ENCODE data around the gene ENOX1.

ENOX1 gene

GRCh38 chr13:43652760-43653159, 134.0 kb downstream of the ENOX1 start:
- no peak overlapping the region for H3K4me3 ChIP-seq (ENCODE audit: extremely low read depth, insufficient read depth, low read length, poor library complexity, severe bottlenecking)
- WGBS, 2 experiments (ENCODE audit: insufficient coverage in 2 of 2), result 89% methylated on average over 3 of the region's 3 CpGs
- H3K36me3 ChIP-seq (ENCODE audit: control insufficient read depth, insufficient read depth, low read length), result no peaks in the 10 kb centered on the region
- H3K4me1 ChIP-seq (ENCODE audit: control insufficient read depth, insufficient read depth, low read length, poor library complexity, severe bottlenecking), result no peaks in the 10 kb centered on the region
- no peaks in the 10 kb centered on the region for H3K9me3 ChIP-seq (ENCODE audit: control insufficient read depth, low read length)
- no peak overlapping the region for H3K27ac ChIP-seq (ENCODE audit: low read depth, low read length, severe bottlenecking)

GRCh38 chr13:43650882-43651281, 135.9 kb downstream of the ENOX1 start:
- 95 to 96% methylated on average over 2 to 4 of the region's 4 CpGs for WGBS, 2 experiments (ENCODE audit: insufficient coverage in 2 of 2)
- Histone ChIP-seq H3K4me3 (ENCODE audit: extremely low read depth, insufficient read depth, low read length, poor library complexity, severe bottlenecking) (no peak overlapping the region), H3K4me1 (ENCODE audit: control insufficient read depth, insufficient read depth, low read length, poor library complexity, severe bottlenecking) (no peaks in the 10 kb centered on the region), H3K9me3 (ENCODE audit: control insufficient read depth, low read length) (peaks cover 3% of the 10 kb centered on the region), H3K36me3 (ENCODE audit: control insufficient read depth, insufficient read depth, low read length) (no peaks in the 10 kb centered on the region), H3K27ac (ENCODE audit: low read depth, low read length, severe bottlenecking) (no peak overlapping the region)

GRCh38 chr13:43648733-43649132, 138.0 kb downstream of the ENOX1 start:
- Histone ChIP-seq H3K36me3 (ENCODE audit: control insufficient read depth, insufficient read depth, low read length) (no peaks in the 10 kb centered on the region), H3K4me3 (ENCODE audit: extremely low read depth, insufficient read depth, low read length, poor library complexity, severe bottlenecking) (no peak overlapping the region), H3K4me1 (ENCODE audit: control insufficient read depth, insufficient read depth, low read length, poor library complexity, severe bottlenecking) (no peaks in the 10 kb centered on the region), H3K27ac (ENCODE audit: low read depth, low read length, severe bottlenecking) (no peak overlapping the region), H3K9me3 (ENCODE audit: control insufficient read depth, low read length) (peaks cover 5% of the 10 kb centered on the region)
- WGBS, 2 experiments (ENCODE audit: insufficient coverage in 2 of 2), result 100% methylated on average over 2 of the region's 5 CpGs

GRCh38 chr13:43647471-43647870, 139.3 kb downstream of the ENOX1 start:
- Histone ChIP-seq H3K27ac (ENCODE audit: low read depth, low read length, severe bottlenecking) (no peak overlapping the region), H3K36me3 (ENCODE audit: control insufficient read depth, insufficient read depth, low read length) (no peaks in the 10 kb centered on the region), H3K4me3 (ENCODE audit: extremely low read depth, insufficient read depth, low read length, poor library complexity, severe bottlenecking) (no peak overlapping the region), H3K9me3 (ENCODE audit: control insufficient read depth, low read length) (peaks cover 5% of the 10 kb centered on the region), H3K4me1 (ENCODE audit: control insufficient read depth, insufficient read depth, low read length, poor library complexity, severe bottlenecking) (no peaks in the 10 kb centered on the region)
- no CpG with 5 or more reads among the region's 2 CpGs for WGBS, 2 experiments (ENCODE audit: insufficient coverage in 2 of 2)

GRCh38 chr13:43640476-43640875, 146.3 kb downstream of the ENOX1 start:
- Histone ChIP-seq H3K4me3 (ENCODE audit: extremely low read depth, insufficient read depth, low read length, poor library complexity, severe bottlenecking) (no peak overlapping the region), H3K36me3 (ENCODE audit: control insufficient read depth, insufficient read depth, low read length) (no peaks in the 10 kb centered on the region), H3K4me1 (ENCODE audit: control insufficient read depth, insufficient read depth, low read length, poor library complexity, severe bottlenecking) (no peaks in the 10 kb centered on the region), H3K27ac (ENCODE audit: low read depth, low read length, severe bottlenecking) (no peak overlapping the region), H3K9me3 (ENCODE audit: control insufficient read depth, low read length) (no peaks in the 10 kb centered on the region)
- 100% methylated on average over 1 of the region's 1 CpG; no CpG with 5 or more reads in 1 of the 2 experiments for WGBS, 2 experiments (ENCODE audit: insufficient coverage in 2 of 2)

GRCh38 chr13:43631106-43631505, 155.7 kb downstream of the ENOX1 start:
- Histone ChIP-seq H3K4me1 (ENCODE audit: control insufficient read depth, insufficient read depth, low read length, poor library complexity, severe bottlenecking) (no peaks in the 10 kb centered on the region), H3K9me3 (ENCODE audit: control insufficient read depth, low read length) (no peaks in the 10 kb centered on the region), H3K36me3 (ENCODE audit: control insufficient read depth, insufficient read depth, low read length) (no peaks in the 10 kb centered on the region), H3K27ac (ENCODE audit: low read depth, low read length, severe bottlenecking) (no peak overlapping the region), H3K4me3 (ENCODE audit: extremely low read depth, insufficient read depth, low read length, poor library complexity, severe bottlenecking) (no peak overlapping the region)
- 89 to 100% methylated on average over 1 to 3 of the region's 3 CpGs for WGBS, 2 experiments (ENCODE audit: insufficient coverage in 2 of 2)

- H3K27ac ChIP-seq (ENCODE audit: low read depth, low read length, severe bottlenecking), result no peak overlapping the region
- no peaks in the 10 kb centered on the region for H3K9me3 ChIP-seq (ENCODE audit: control insufficient read depth, low read length)
- H3K4me1 ChIP-seq (ENCODE audit: control insufficient read depth, insufficient read depth, low read length, poor library complexity, severe bottlenecking), result no peaks in the 10 kb centered on the region
- H3K4me3 ChIP-seq (ENCODE audit: extremely low read depth, insufficient read depth, low read length, poor library complexity, severe bottlenecking), result no peak overlapping the region
- 83% methylated on average over 1 of the region's 3 CpGs; no CpG with 5 or more reads in 1 of the 2 experiments for WGBS, 2 experiments (ENCODE audit: insufficient coverage in 2 of 2)
- no peaks in the 10 kb centered on the region for H3K36me3 ChIP-seq (ENCODE audit: control insufficient read depth, insufficient read depth, low read length)
Measured at GRCh38 chr13:43629691-43630480, 156.9 kb downstream of the ENOX1 start.

GRCh38 chr13:43626994-43627393, 159.8 kb downstream of the ENOX1 start:
- H3K27ac ChIP-seq (ENCODE audit: low read depth, low read length, severe bottlenecking), result no peak overlapping the region
- H3K36me3 ChIP-seq (ENCODE audit: control insufficient read depth, insufficient read depth, low read length), result no peaks in the 10 kb centered on the region
- H3K9me3 ChIP-seq (ENCODE audit: control insufficient read depth, low read length), result no peaks in the 10 kb centered on the region
- no peak overlapping the region for H3K4me3 ChIP-seq (ENCODE audit: extremely low read depth, insufficient read depth, low read length, poor library complexity, severe bottlenecking)
- WGBS, 2 experiments (ENCODE audit: insufficient coverage in 2 of 2), result 92% methylated on average over 2 of the region's 2 CpGs; no CpG with 5 or more reads in 1 of the 2 experiments
- no peaks in the 10 kb centered on the region for H3K4me1 ChIP-seq (ENCODE audit: control insufficient read depth, insufficient read depth, low read length, poor library complexity, severe bottlenecking)

- no peak overlapping the region for H3K27ac ChIP-seq (ENCODE audit: low read depth, low read length, severe bottlenecking)
- no peaks in the 10 kb centered on the region for H3K9me3 ChIP-seq (ENCODE audit: control insufficient read depth, low read length)
- no peak overlapping the region for H3K4me3 ChIP-seq (ENCODE audit: extremely low read depth, insufficient read depth, low read length, poor library complexity, severe bottlenecking)
- no peaks in the 10 kb centered on the region for H3K36me3 ChIP-seq (ENCODE audit: control insufficient read depth, insufficient read depth, low read length)
- no peaks in the 10 kb centered on the region for H3K4me1 ChIP-seq (ENCODE audit: control insufficient read depth, insufficient read depth, low read length, poor library complexity, severe bottlenecking)
Measured at GRCh38 chr13:43614063-43614462, 172.7 kb downstream of the ENOX1 start.

GRCh38 chr13:43611281-43612273, 175.2 kb downstream of the ENOX1 start:
- WGBS, 2 experiments (ENCODE audit: insufficient coverage in 2 of 2), result 83 to 100% methylated on average over 1 to 3 of the region's 3 CpGs
- H3K27ac ChIP-seq (ENCODE audit: low read depth, low read length, severe bottlenecking), result no peak overlapping the region
- no peaks in the 10 kb centered on the region for H3K9me3 ChIP-seq (ENCODE audit: control insufficient read depth, low read length)
- H3K4me1 ChIP-seq (ENCODE audit: control insufficient read depth, insufficient read depth, low read length, poor library complexity, severe bottlenecking), result no peaks in the 10 kb centered on the region
- H3K36me3 ChIP-seq (ENCODE audit: control insufficient read depth, insufficient read depth, low read length), result no peaks in the 10 kb centered on the region
- H3K4me3 ChIP-seq (ENCODE audit: extremely low read depth, insufficient read depth, low read length, poor library complexity, severe bottlenecking), result no peak overlapping the region

All from mesodermal cell (in vitro differentiated cells).